Measurements from ENCODE around the gene GPANK1. TPM values are rescaled to one million over a fixed set of nuclear protein-coding genes. Genes with fewer than 3 reads are reported as not detected.

GPANK1 gene
- total and polyA plus RNA-seq, 2 of the 13 experiments (the other 11 are each of a cell fraction or from before 2014, with no cell fraction given), result 15.4 to 22.8 TPM

DNA sequence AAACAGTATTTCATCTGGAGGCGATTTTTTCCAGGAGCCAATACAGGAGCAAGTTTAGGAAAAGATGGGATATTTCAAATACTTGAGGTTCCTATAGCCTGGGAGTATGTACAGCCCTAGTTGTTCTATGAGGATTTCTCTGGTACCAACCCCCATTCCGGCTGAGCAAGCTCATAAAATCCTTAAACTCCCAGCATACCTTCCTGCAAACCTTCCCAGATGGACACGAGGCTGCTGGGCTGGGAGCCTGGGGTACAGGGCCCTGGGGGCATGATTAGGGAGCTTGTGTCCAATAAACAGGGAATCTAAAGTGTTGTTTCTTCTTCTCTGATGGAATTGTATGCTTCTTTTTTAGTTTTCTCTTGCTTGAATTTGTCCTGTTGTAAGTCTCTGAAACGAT, 42.8 kb downstream of the GPANK1 start (continued):
- TF ChIP-seq AFF4 (CRISPR knock-in tag; IDR thresholded peaks at IDR 0.05) (no peak), ZNF17 (CRISPR knock-in tag; IDR thresholded peaks at IDR 0.05) (no peak)

GRCh38 chr6:31621320-31621939, 43.4 kb downstream of the GPANK1 start:
- Histone ChIP-seq H3K4me3 (replicated peaks in 1 of 3; ENCODE audit: insufficient read depth in 1 of 3, low read depth in 2 of 3, low read length in 3 of 3) (peak overlapping the region; percentile 83 to 100 (median 99)), H3K36me3 (replicated peaks in 1 of 2; ENCODE audit: control insufficient read depth in 1 of 2, insufficient read depth in 2 of 2, low read length in 2 of 2) (peaks cover 29 to 40% of the 10 kb centered on the region in 2 experiments), H3K9me3 (ENCODE audit: low read length) (no peaks in the 10 kb centered on the region), H3K27ac (ENCODE audit: extremely low read length, insufficient read depth, low read length) (peak overlapping the region; percentile 98), H4K20me1 (ENCODE audit: insufficient read depth, low read length) (peaks cover 11% of the 10 kb centered on the region; the same call in 1 of the 2 replicates), H2AFZ (ENCODE audit: low read length) (no peak overlapping the region), H3K4me2 (ENCODE audit: low read depth, low read length) (peak overlapping the region; percentile 98), H3K4me1 (ENCODE audit: insufficient read depth, low read length) (peaks cover 22% of the 10 kb centered on the region), H3K79me2 (ENCODE audit: insufficient read depth, low read length) (peaks cover 37% of the 10 kb centered on the region), H3K9ac (ENCODE audit: insufficient read depth, low read depth, low read length) (peak overlapping the region; percentile 97), H3K27me3 (ENCODE audit: control insufficient read depth in 1 of 2, insufficient read depth in 2 of 2, low read length in 2 of 2) (no peaks in the 10 kb centered on the region; a peak in 1 of 5 replicates)
- 6% methylated on average over 15 of the region's 15 CpGs for WGBS (ENCODE audit: low lambda C conversion rate)
- TSS peak; percentile 68 for BruUV-seq (replicated peaks)
- FAIRE-seq (no peak), ATAC-seq (no peak), DNase-seq (ENCODE audit: low spot score) (no peak)
- ChIA-PET CTCF (ENCODE audit: low intra/inter-chr PET ratio, low total read pairs) (no interaction called here), POLR2A (interaction anchor here (0.5 to 4.8 kb wide), 14 partner anchors 8 to 209 kb away, joined by 3 to 78 read pairs (median 4); partner anchors contain the start of genes APOM, BAG6, C6orf47 and CSNK2B)
- in situ Hi-C loops (cut with HindIII; ENCODE audit: extremely low pct_ligation_motif_present, low pct_unique_long_range_greater_than_20kb), result no loop called here
- intact Hi-C loops (cut with micrococcal nuclease; ENCODE audit: unreplicated experiment), result loop anchor here (5.0 kb wide), 1 partner anchor 46 kb away; the partner anchor contains the start of genes CSNK2B and LY6G5B
- no peak for TF ChIP-seq ZNF546 (CRISPR knock-in tag; conservative IDR thresholded peaks at IDR 0.05)
- peak; percentile 76; the same call in 1 of the 2 replicates for TF ChIP-seq ARNT (IDR thresholded peaks at IDR 0.05)
- no peak for TF ChIP-seq ZFP1 (CRISPR knock-in tag; IDR thresholded peaks at IDR 0.05)
- peak; percentile 39; the same call in 1 of the 2 replicates for TF ChIP-seq FOXJ3 (CRISPR knock-in tag; IDR thresholded peaks at IDR 0.05; ENCODE audit: borderline replicate concordance)
- peak; percentile 19; the same call in 1 of the 2 replicates for TF ChIP-seq KMT2B (CRISPR knock-in tag; IDR thresholded peaks at IDR 0.05)
- no peak for TF ChIP-seq POLR2AphosphoS5 (IDR thresholded peaks at IDR 0.05; ENCODE audit: low read depth, low read length)
- no peak for TF ChIP-seq ZNF775 (CRISPR knock-in tag; IDR thresholded peaks at IDR 0.05; ENCODE audit: borderline replicate concordance)
- TF ChIP-seq HMGXB4 (CRISPR knock-in tag; IDR thresholded peaks at IDR 0.05; ENCODE audit: borderline replicate concordance in 1 of 2, low read depth in 1 of 2), result no peak
- TF ChIP-seq PRDM15 (CRISPR knock-in tag; IDR thresholded peaks at IDR 0.05), result peak; percentile 33; the same call in 1 of the 2 replicates

Measured in HepG2 (cell line).